ENCODE measurements around the gene NEUROD2.

Gene NEUROD2

GRCh38 chr17:39612935-39613464 lies 5.3 kb upstream of the NEUROD2 start:
- TF ChIP-seq, protein P1, sequence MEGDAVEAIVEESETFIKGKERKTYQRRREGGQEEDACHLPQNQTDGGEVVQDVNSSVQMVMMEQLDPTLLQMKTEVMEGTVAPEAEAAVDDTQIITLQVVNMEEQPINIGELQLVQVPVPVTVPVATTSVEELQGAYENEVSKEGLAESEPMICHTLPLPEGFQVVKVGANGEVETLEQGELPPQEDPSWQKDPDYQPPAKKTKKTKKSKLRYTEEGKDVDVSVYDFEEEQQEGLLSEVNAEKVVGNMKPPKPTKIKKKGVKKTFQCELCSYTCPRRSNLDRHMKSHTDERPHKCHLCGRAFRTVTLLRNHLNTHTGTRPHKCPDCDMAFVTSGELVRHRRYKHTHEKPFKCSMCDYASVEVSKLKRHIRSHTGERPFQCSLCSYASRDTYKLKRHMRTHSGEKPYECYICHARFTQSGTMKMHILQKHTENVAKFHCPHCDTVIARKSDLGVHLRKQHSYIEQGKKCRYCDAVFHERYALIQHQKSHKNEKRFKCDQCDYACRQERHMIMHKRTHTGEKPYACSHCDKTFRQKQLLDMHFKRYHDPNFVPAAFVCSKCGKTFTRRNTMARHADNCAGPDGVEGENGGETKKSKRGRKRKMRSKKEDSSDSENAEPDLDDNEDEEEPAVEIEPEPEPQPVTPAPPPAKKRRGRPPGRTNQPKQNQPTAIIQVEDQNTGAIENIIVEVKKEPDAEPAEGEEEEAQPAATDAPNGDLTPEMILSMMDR (IDR thresholded peaks at IDR 0.05; ENCODE audit: low read length, missing control alignments) = no peak
- H3K4me3 ChIP-seq (replicated peaks; ENCODE audit: low read depth, low read length) = no peak overlapping the region
- DNase-seq (ENCODE audit: low read depth) = no peak

GRCh38 chr17:39612291-39612894 lies 4.7 kb upstream of the NEUROD2 start:
- no peak for DNase-seq (ENCODE audit: low read depth)
- TF ChIP-seq, protein P1 (IDR thresholded peaks at IDR 0.05; ENCODE audit: low read length, missing control alignments) = no peak

DNA sequence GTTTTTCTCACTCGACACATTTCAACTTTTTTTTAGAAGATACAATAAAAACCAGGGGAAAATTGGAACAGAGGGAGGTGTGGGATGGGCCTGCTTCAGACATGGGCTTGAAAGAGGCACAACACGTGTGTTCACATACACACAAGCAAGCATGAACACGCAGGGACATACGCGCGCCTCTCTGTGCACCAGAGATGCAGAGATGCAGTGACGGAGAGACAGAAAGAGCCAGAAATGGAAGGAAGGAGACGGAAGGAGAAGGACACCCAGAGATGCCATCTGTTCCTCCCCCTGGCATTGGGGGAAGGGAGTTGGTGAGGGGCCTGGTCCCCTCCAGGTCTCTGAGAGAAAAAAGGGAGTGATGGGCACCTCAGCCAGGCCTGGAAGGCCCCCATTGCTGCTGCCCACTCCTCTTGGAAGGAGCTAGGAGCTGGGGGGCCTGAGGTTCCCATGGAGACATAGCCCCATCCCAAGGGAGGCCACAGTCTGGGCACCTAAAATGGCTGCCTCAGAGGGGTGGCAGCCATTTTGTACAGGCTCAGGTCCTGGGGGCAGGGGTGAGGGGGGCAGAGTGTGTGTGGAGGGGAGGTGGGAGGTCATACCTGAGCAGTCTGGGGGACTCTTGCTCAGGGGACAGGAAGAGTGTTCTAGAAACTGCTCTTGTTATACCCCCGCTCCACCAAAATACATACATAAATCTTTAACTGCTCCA lies 3.8 kb upstream of the NEUROD2 start:
- H3K4me3 ChIP-seq (replicated peaks; ENCODE audit: low read depth, low read length) = no peak overlapping the region
- no peak for DNase-seq (ENCODE audit: low read depth)
- TF ChIP-seq, protein P1 (IDR thresholded peaks at IDR 0.05; ENCODE audit: low read length, missing control alignments) = no peak

More at GRCh38 chr17:39612291-39612894, 4.7 kb upstream of the NEUROD2 start:
- no peak overlapping the region for H3K4me3 ChIP-seq (replicated peaks; ENCODE audit: low read depth, low read length)

DNA sequence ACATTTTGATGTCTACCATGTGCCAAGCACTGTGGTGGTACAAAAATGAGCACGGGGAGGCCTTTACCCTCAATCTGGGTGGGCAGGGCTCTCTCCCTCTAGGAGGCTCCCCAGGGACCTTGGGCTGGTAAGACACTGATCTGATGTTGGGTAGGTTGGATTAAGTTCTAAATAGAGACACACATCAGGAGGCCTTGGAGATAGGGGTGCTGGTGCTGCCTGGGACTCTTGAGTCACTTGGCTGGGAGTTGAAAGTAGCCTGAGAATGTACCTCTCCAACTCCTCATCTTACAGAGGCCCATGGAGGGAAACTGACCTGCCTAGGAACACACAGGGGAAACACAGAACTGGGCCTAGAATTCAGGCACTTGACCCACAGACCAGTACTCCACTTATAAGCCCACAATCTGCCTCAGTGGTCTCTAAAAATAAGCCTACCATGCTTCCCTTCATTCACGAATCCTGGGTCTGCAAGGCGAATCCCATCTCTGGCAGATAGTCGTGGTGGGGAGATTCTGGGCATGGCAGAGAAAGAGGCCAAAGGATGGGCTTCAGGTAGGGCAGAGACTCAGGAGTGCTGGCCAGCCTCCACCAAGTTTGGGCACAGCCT lies 1.8 kb upstream of the NEUROD2 start:
- H3K4me3 ChIP-seq (replicated peaks; ENCODE audit: low read depth, low read length) = no peak overlapping the region
- TF ChIP-seq, protein P1 (IDR thresholded peaks at IDR 0.05; ENCODE audit: low read length, missing control alignments) = no peak
- DNase-seq (ENCODE audit: low read depth) = no peak

DNA sequence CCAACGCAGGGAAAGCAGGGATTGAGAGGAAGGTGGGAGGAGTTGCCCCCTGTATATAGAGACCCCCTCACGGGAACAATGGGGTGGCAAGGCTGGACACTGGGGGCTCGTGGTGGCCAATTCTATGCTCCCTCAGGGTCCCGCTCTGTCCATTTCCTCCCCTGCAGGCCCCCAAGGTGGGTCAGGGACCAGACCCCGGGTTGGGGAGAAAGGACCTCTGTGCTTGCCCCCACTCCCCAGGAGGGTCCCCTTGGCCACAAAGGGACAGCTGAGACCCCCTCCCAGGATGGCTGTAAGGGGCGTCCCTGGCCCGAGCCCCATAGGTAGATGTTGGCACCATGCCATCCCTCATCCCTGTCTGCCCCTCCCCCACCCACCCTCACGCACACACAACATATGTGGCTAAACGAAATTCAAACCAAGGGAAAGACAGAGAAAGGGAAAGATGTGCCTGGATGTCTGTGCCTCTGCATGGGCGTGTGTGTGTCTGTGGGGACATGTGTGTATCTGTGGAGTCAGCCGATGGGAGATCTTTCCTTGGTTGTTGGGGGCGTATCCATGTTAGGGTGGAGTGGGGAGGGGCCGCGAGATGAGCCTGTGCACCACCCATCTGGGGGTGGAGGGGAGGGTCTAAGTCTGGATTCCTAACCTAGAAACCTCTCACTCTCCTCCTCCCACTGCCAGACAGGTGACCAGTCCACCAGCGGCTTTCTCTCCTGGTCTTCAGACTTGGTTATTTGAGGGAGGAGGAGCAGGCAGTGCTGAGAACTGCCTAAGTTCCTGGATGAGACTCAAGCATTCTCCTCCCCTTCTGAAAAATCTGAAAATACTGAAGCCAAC lies 642 bp upstream of the NEUROD2 start:
- TF ChIP-seq, protein P1 (IDR thresholded peaks at IDR 0.05; ENCODE audit: low read length, missing control alignments) = no peak
- no peak for DNase-seq (ENCODE audit: low read depth)
- no peak overlapping the region for H3K4me3 ChIP-seq (replicated peaks; ENCODE audit: low read depth, low read length)

DNA sequence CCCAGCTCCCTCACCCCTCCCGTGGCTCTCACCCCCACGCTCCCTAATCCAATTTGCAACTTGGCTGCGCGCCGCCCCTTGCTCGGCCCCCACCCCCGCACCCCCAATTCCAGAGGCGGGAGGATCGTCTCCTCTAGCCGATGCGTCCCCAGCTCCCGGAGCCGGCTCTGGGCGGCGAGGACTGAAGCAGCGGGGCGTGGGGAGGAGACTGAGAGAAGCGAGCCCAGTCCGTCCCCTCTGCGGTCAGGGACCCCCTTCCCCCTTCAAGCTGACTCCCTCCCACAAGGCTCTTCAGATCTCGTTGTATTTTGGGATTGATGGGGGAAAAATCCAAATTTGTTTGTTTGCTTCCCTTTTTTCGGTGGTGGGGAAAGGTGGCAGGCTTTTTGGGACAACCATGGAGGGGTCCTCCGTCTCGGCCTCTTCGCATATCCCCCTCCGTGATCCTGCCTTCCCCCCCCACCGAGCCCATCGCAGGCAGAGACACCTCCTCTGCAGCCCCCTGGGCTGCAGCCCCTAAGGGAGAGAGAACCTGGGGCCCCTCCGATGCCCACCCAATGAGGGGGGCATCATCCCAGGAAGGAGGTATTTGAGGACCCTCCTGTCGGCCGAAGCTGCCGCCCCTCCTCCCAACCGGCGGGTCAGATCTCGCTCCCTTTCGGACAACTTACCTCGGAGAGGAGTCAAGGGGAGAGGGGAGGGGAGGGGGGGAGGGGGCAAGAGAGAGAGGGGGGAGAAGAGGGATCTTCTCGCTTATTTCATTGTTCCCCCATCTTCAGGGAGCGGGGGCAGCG lies 466 bp downstream of the NEUROD2 start:
- DNase-seq (ENCODE audit: low read depth) = no peak
- no peak overlapping the region for H3K4me3 ChIP-seq (replicated peaks; ENCODE audit: low read depth, low read length)
- TF ChIP-seq, protein P1 (IDR thresholded peaks at IDR 0.05; ENCODE audit: low read length, missing control alignments) = no peak

Measured in fibroblast of pulmonary artery (primary cell).